Left renal cortex interstitium (tissue), 4 donors: ENCODE measurements around the gene C2orf42. TPM values are rescaled to one million over a fixed set of nuclear protein-coding genes. Genes with fewer than 3 reads are reported as not detected.
"Not testable (repeated sequence)": the region's sequence is repeated elsewhere in the genome, so short reads cannot be mapped to it uniquely, and the experiment has no call there.

Source experiments
- DNase-seq, 4 donors: peaks; one replicate each; pipeline ENCODE4 v3.0.0-alpha.2; 2013; ENCODE audit warnings: low read depth in 4 of 4, low spot score in 2 of 4, missing footprints in 1 of 4
- polyA plus RNA-seq, 4 donors: library from polyadenylated mRNA; unstranded; fragments of 120-200 nt; gene quantifications; one replicate each; pipeline ENCODE4 v1.2.1, GENCODE V29; 2013; ENCODE audit not compliant: insufficient read length in 4 of 4

The C2orf42 gene
- polyA plus RNA-seq, 4 donors, result 16.1 to 18.6 (median 16.9) TPM

GRCh38 chr2:70181363-70181956 is 9.4 kb downstream of the C2orf42 start:
- no peak for DNase-seq

- no peak for DNase-seq
Measured at GRCh38 chr2:70173520-70173919, 17.3 kb downstream of the C2orf42 start.

- DNase-seq, result not testable (repeated sequence)
Measured at GRCh38 chr2:70169654-70170245, 21.1 kb downstream of the C2orf42 start.

GRCh38 chr2:70161069-70161534 is 29.7 kb downstream of the C2orf42 start:
- no peak for DNase-seq

GRCh38 chr2:70160545-70160944 is 30.3 kb downstream of the C2orf42 start:
- no peak for DNase-seq

- DNase-seq, result not testable (repeated sequence)
Measured at GRCh38 chr2:70149130-70149686, 41.6 kb downstream of the C2orf42 start.

GRCh38 chr2:70148211-70148760 is 42.5 kb downstream of the C2orf42 start:
- not testable (repeated sequence) for DNase-seq

GRCh38 chr2:70145851-70146739 is 44.7 kb downstream of the C2orf42 start:
- DNase-seq, result no peak

GRCh38 chr2:70145144-70145490 is 45.7 kb downstream of the C2orf42 start:
- DNase-seq, result no peak

GRCh38 chr2:70144443-70145143 is 46.2 kb downstream of the C2orf42 start:
- no peak for DNase-seq

GRCh38 chr2:70143314-70144150 is 47.3 kb downstream of the C2orf42 start:
- DNase-seq, result no peak

- DNase-seq, result peak; percentile 92 to 100 (median 100)
Measured at GRCh38 chr2:70142590-70143313, 48.1 kb downstream of the C2orf42 start.

GRCh38 chr2:70141902-70142589 is 48.8 kb downstream of the C2orf42 start:
- DNase-seq, result no peak

GRCh38 chr2:70141212-70141901 is 49.5 kb downstream of the C2orf42 start:
- DNase-seq, result no peak

GRCh38 chr2:70140791-70141211 is 50.0 kb downstream of the C2orf42 start:
- no peak for DNase-seq

- DNase-seq, result not testable (repeated sequence)
Measured at GRCh38 chr2:70134323-70134983, 56.4 kb downstream of the C2orf42 start.
